Glutamatergic neuron (in vitro differentiated cells): ENCODE results near the gene BBX. TPM values are rescaled to one million over a fixed set of nuclear protein-coding genes. Genes with fewer than 3 reads are reported as not detected.

Experiments used
- DNase-seq: peaks from one replicate; pipeline ENCODE4 v3.0.0; 2022
- H3K27ac Mint-ChIP-seq: one replicate; pipeline ENCODE4 v1.8.0; 2020; ENCODE audit warnings: mild to moderate bottlenecking, mixed read lengths, inconsistent platforms; ENCODE audit not compliant: unreplicated experiment
- H3K27me3 Mint-ChIP-seq: one replicate; pipeline ENCODE4 v1.8.0; 2020; ENCODE audit warnings: mild to moderate bottlenecking, moderate library complexity, mixed read lengths, inconsistent platforms; ENCODE audit not compliant: unreplicated experiment
- H3K36me3 Mint-ChIP-seq: one replicate; pipeline ENCODE4 v1.8.0; 2020; ENCODE audit warnings: mild to moderate bottlenecking, mixed read lengths, inconsistent platforms; ENCODE audit not compliant: unreplicated experiment
- H3K4me1 Mint-ChIP-seq: one replicate; pipeline ENCODE4 v1.8.0; 2020; ENCODE audit warnings: mild to moderate bottlenecking, low read depth, mixed read lengths, inconsistent platforms; ENCODE audit not compliant: unreplicated experiment
- H3K4me3 Mint-ChIP-seq: one replicate; pipeline ENCODE4 v1.8.0; 2020; ENCODE audit warnings: mild to moderate bottlenecking, mixed read lengths, inconsistent platforms; ENCODE audit not compliant: unreplicated experiment
- H3K9me3 Mint-ChIP-seq: one replicate; pipeline ENCODE4 v1.8.0; 2020; ENCODE audit warnings: mild to moderate bottlenecking, moderate library complexity, mixed read lengths, inconsistent platforms; ENCODE audit not compliant: unreplicated experiment
- CTCF ChIP-seq: fragments of 200-600 bp; sonication (generic); IDR thresholded peaks from one replicate; pipeline ENCODE4 v1.5.0; 2021; ENCODE audit not compliant: partially characterized antibody, unreplicated experiment
- total RNA-seq: library from RNA; stranded (reverse); fragmentation: NEBNext Ultra II Directional; extraction: Animal tissue kit (Norgen Biotek cat#: 25700); gene quantifications from one replicate; pipeline ENCODE4 v1.2.1, GENCODE V29; 2021; ENCODE audit not compliant: unreplicated experiment

The BBX gene
- total RNA-seq, 1 donor from 2014 or later: 71.0 TPM

GRCh38 chr3:107632576-107632975 is 109.8 kb downstream of the BBX start:
- DNase-seq: no peak
- H3K4me3 Mint-ChIP-seq: no peak overlapping the region
- H3K36me3 Mint-ChIP-seq: no peaks in the 10 kb centered on the region
- peaks cover 2% of the 10 kb centered on the region for H3K27me3 Mint-ChIP-seq
- TF ChIP-seq CTCF: no peak
- no peaks in the 10 kb centered on the region for H3K9me3 Mint-ChIP-seq
- H3K27ac Mint-ChIP-seq: no peak overlapping the region
- H3K4me1 Mint-ChIP-seq: peaks cover 23% of the 10 kb centered on the region

- H3K9me3 Mint-ChIP-seq: peaks cover 2% of the 10 kb centered on the region
- no peak for DNase-seq
- H3K36me3 Mint-ChIP-seq: no peaks in the 10 kb centered on the region
- H3K27ac Mint-ChIP-seq: no peak overlapping the region
- peaks cover 2% of the 10 kb centered on the region for H3K27me3 Mint-ChIP-seq
- H3K4me1 Mint-ChIP-seq: peaks cover 23% of the 10 kb centered on the region
- no peak overlapping the region for H3K4me3 Mint-ChIP-seq
- no peak for TF ChIP-seq CTCF
Observed at GRCh38 chr3:107633327-107634098, 110.8 kb downstream of the BBX start.

GRCh38 chr3:107634099-107634489 is 111.3 kb downstream of the BBX start:
- TF ChIP-seq CTCF: no peak
- no peak overlapping the region for H3K4me3 Mint-ChIP-seq
- no peak overlapping the region for H3K27ac Mint-ChIP-seq
- H3K27me3 Mint-ChIP-seq: peaks cover 2% of the 10 kb centered on the region
- peaks cover 2% of the 10 kb centered on the region for H3K9me3 Mint-ChIP-seq
- H3K36me3 Mint-ChIP-seq: no peaks in the 10 kb centered on the region
- no peak for DNase-seq
- peaks cover 20% of the 10 kb centered on the region for H3K4me1 Mint-ChIP-seq

- Mint-ChIP-seq H3K9me3 (peaks cover 2% of the 10 kb centered on the region), H3K27ac (no peak overlapping the region), H3K36me3 (no peaks in the 10 kb centered on the region), H3K4me1 (peaks cover 11% of the 10 kb centered on the region), H3K4me3 (no peak overlapping the region), H3K27me3 (peaks cover 2% of the 10 kb centered on the region)
- no peak for TF ChIP-seq CTCF
- DNase-seq: no peak
Observed at GRCh38 chr3:107637416-107638183, 114.8 kb downstream of the BBX start.
